Activated naive CD4-positive, alpha-beta T cell (primary cell): ENCODE results near the gene CSK.
"Not testable (repeated sequence)": the region's sequence is repeated elsewhere in the genome, so short reads cannot be mapped to it uniquely, and the experiment has no call there.

Experiments used
- DNase-seq, 4 experiments: peaks; one replicate each; lab custom pipeline; 2025; lab: John Stamatoyannopoulos, UW

Gene CSK

DNA sequence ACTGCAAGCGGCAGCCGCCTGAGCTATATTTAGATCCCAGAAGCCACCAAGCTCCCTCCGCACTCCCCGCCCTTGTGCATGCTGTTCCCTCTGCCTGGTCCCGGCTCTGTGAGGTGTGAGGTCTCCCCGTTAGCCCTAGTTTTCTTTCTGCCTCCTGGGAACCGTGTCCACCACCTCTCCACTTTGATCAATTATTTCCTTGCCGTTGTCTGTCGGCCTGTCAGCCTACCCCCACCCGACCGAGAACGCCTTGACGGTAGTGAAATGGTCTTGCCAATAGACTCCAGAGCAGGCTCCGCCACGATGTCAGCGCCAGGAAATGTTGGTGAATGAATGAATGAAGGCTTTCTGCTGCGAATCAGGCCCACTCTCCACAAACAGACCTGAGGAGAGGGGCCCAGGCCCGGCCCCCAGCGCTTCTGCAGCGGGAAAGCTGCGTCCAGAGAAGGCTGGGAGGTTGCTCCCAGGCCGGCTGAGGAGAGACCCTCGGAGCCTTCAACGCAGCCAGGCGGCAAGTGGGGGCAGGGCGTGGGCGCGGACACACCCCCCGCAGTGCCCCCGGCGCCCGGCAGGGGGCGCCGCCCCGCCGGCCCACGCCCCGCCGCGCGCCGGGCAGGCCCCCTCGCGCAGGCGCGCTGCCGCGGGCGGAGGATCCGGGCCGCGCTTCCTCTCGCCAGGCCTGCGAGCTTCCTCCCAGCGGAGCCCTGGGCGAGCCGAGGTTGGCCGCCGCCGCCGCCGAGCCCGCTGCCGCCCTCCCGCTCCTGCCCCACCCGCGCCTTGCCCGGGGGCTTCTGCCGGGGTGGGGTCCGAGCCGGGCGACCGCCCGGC is at the start of gene CSK:
CSK (plus strand) TSS at position 650 of the 828 bp plus-strand sequence. CDS start 16,218 bp downstream, outside the sequence.
- DNase-seq = peak in 3 of 4 experiments; percentile 37 to 78 (median 57)

DNA sequence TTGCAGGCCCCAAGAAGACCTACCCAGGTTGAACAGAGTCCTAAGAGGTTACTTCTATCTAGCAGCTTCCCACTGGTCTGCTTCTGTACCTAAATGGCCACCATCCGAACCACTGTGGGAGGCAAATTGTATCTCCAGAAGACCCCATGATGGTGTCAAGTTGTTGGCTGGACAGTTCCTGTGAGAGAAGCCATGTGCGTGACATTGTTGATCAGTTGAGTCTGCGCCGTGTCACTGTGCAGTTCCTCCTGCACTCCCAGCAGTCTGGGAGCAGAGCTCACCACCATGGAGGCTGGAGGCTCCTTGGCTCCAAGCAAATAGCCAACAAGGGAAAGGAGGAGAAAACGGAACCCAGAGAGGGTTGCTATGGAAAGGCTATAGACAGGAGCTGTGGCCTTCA is 49.0 kb upstream of the CSK start:
- no peak for DNase-seq

DNA sequence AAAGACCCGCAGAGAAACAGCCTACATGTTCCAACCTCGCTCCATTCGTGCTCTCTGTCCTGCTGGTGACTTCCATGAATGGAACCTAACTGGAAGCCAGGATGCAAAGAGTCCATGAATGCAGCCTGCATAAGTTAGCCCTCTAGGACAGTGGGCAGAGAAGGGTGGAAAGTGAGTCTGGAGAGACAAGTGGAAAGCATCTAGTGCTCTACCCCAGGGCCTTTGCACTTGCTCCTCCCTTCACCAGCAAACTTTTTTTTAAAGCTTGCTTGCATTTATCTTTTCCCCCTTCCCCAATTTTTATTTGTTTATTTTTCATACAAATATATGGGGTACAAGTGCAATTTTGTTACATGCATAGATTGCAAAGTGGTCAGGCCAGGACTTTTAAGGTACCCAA is 48.6 kb upstream of the CSK start:
- DNase-seq = no peak

DNA sequence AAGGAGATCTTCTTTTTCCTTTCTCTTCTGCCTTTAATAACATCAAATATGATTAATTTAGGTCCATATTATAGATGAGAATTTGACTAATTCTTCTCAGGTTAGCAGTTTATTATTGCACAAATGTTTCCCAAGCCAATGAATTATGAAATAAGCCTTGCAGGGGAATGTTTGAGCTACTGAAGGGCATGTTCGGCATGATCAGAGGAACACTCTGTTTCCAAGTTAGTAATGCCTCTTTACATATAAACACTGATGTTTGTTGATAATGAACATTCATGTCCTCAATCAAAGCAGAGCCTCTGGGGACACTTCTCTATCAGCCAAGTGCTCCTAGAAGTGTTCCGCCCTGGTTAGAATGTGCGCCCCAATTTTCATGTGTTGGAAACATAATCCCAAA is 46.6 kb upstream of the CSK start:
- DNase-seq = no peak

DNA sequence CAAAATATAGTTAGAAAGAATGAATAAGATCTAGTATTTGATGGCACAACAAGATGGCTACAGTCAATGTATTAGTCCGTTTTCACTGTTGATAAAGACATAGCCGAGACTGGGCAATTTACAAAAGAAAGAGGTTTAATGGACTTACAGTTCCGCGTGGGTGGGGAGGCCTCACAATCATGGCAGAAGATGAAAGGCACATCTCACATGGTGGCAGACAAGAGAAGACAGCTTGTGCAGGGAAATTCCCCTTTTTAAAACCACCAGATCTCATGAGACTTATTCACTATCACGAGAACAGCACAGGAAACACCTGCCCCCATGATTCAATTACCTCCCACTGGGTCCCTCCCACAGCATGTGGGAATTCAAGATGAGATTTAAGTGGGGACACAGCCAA is 43.6 kb upstream of the CSK start:
- DNase-seq = not testable (repeated sequence)

DNA sequence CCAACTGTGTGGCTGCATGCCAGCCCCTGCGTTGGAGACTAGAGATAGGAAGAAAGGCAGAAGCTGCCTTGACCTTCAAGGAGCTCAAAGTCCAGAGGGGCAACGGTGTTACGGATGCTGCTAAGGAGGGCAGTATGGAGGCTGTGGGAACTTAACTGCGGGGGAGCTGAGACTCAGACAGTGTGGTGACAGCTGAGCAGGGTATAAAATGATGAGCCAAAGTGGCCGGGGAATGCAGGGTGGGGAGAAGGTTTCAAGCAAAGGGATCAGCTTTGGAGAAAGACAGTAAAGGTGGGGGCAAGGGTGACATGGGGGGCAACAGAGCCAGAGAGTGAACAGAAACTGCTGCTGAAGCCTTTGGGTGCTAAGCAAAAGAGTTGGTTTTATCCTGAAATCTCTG is 39.5 kb upstream of the CSK start:
- DNase-seq = no peak

DNA sequence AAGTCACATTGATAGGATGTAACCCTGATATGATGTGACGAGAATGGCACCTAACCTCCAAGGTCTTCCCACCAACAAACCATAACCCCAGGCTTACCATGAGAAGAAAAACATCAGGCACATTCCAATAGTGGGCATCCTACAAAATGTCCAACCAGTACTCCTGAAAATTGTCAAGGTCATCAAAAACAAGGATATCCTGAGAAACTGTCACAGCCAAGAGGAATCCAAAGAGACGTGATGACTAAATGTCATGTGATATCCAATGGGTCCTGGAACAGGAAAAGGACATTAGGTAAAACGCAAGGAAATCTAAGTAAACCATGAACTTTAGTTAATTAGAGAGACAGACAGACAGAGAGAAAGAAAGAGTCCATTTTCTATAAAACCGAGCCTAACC is 35.5 kb upstream of the CSK start:
- DNase-seq = no peak

DNA sequence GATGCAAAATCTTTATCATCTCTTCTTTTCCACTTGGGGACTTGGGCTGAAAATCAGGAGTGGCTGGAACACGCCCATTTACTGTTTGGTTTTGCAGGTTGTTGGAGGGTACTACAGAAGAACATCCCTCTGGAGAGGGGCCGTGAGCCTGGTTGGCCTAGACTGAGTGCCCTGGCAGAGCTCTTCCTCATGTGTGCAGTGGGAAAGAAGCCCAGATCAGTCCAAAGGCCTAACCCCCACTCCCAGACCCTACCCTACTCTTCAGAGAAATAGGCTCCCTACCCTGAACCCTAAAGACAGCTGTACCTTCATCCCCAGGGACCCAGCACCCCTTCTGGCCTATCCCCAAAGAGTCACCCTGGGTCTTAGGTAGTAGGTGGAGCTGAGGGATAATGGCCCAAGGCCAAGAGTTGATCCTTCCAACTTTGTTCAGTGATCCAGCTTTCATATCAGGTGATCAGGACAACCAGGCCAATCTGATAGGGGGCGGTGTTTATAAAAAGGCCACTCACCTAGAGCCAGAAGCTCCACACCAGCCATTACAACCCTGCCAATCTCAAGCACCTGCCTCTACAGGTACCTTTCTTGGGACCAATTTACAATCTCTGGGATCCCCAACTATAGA is 33.4 kb upstream of the CSK start, which contains the start of gene CYP1A2:
CYP1A2 (plus strand) TSS at position 524 of the 625 bp plus-strand sequence. CDS start 894 bp downstream, outside the sequence.
- DNase-seq = no peak

DNA sequence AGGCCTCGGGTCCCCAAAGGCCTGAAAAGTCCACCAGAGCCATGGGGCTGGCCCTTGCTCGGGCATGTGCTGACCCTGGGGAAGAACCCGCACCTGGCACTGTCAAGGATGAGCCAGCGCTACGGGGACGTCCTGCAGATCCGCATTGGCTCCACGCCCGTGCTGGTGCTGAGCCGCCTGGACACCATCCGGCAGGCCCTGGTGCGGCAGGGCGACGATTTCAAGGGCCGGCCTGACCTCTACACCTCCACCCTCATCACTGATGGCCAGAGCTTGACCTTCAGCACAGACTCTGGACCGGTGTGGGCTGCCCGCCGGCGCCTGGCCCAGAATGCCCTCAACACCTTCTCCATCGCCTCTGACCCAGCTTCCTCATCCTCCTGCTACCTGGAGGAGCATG is 32.0 kb upstream of the CSK start:
- DNase-seq = no peak

DNA sequence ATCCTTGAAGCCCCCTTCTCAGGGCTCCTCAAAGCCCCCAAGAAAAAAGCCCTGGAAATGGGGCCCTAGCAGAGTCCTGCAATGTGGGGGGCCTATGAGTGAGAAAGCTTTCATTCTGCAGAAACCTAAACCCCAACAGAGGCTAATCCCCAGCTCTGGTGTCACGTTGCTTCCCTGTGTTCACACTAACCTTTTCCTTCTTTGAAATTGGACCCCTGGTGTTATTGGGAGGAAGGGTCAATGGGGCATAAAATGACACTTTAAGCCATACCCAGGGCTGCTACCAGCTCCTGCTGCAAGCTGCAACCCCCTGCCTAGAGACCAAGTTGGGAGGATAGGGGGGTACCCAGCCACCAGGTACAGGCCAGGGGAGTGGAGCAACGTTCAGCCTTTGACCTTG is 31.1 kb upstream of the CSK start:
- DNase-seq = no peak

DNA sequence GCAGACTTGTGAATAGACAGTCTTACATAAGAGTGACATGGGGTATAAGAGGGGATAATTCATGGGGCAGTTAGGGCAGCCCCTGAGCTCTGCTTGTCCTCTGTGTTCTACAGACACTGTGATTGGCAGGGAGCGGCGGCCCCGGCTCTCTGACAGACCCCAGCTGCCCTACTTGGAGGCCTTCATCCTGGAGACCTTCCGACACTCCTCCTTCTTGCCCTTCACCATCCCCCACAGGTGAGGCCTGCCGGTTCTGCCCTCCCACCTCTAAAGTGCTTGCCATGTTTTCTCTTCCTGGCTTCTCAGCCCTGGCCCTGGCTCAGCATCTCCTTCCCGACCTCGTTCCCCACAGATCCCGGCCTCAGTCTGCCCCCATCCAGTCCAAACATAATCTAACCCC is 29.9 kb upstream of the CSK start:
- DNase-seq = no peak

DNA sequence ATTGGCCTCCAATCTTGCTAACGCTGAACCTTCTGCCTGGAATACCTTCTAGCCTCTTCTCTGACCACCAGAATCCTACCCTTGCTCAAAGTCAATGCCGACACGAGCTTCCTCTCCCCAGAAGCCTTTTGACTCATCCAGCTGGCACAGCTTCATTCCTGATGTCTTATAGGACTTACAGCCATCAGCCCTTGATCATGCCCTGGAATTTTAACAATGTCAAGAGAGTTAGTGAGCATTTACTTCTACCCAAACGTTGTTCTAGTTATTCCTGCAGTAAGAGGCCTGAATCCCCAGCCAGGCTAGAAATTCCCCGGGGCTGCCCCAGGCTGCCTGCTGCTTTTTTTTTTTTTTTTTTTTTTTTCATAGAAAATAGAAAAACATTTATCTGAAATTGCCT is 29.3 kb upstream of the CSK start:
- DNase-seq = no peak

DNA sequence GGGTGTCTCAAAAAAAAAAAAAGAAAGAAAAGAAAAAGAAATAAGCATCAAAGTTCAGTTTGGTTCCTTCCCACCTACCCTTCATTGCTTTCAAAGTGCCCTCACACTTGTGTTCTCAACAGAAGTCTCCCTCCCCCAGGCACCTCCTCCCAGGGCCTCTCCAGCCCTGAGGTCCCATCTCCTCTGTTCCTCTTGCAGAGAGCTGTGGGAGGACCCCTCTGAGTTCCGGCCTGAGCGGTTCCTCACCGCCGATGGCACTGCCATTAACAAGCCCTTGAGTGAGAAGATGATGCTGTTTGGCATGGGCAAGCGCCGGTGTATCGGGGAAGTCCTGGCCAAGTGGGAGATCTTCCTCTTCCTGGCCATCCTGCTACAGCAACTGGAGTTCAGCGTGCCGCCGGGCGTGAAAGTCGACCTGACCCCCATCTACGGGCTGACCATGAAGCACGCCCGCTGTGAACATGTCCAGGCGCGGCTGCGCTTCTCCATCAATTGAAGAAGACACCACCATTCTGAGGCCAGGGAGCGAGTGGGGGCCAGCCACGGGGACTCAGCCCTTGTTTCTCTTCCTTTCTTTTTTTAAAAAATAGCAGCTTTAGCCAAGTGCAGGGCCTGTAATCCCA is 27.2 kb upstream of the CSK start:
- DNase-seq = no peak

DNA sequence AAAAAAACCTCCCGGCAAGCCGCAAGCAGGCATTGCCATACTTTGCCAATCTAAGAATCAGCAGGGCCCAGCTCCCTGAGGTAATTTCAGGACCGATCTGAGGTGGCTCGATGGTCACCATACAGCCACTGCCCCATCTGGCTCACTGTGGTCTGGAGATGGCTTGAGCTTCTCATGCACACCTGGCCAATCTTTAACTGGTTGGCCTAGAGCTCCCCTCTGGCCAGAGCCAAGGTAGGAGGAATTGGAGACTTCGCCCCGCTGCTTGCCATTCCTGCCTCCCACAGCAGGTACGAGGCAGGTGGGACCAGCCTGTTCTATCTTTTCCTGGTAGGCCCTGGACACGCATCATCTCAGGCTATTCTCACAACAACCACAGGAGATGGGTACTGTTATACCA is 23.1 kb upstream of the CSK start:
- no peak for DNase-seq

DNA sequence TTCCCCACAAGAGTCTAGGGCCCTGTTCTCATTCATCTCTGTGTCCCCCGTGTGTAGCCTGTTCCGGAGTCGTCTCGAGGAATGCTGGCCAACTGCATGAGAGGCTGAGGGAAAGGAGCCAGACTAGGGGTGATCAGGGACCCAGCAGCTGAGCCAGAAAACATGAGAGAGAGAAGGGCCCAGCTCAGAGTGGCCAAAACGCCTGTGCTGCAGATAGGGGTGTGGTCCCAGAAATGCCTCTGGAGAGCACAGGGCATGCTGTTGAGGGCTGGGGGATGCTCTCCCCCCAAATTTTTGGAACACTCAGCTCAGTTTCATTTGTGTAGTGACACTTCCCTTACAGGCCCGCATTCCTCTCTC is 19.1 kb upstream of the CSK start:
- no peak for DNase-seq

DNA sequence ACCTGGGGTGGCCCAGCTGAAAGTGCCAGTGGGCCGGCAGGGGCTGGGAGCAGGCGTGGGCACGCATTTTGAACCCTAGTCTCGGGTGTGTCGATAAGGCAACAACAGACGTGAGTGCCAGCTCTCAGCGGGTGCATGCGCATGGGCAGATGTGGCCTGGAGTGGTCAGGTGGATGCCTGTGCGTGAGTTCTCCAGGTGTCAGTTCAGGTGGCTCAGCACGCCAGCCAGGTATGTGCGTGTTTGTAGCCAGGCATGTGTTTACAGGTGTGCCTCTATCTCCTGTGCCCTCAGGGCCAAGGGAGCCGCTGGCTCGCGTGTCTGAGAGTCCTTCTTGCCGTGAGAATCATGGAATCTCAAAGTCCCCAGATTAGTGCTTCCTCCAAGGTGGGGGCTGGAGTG is 18.5 kb upstream of the CSK start:
- DNase-seq = no peak

DNA sequence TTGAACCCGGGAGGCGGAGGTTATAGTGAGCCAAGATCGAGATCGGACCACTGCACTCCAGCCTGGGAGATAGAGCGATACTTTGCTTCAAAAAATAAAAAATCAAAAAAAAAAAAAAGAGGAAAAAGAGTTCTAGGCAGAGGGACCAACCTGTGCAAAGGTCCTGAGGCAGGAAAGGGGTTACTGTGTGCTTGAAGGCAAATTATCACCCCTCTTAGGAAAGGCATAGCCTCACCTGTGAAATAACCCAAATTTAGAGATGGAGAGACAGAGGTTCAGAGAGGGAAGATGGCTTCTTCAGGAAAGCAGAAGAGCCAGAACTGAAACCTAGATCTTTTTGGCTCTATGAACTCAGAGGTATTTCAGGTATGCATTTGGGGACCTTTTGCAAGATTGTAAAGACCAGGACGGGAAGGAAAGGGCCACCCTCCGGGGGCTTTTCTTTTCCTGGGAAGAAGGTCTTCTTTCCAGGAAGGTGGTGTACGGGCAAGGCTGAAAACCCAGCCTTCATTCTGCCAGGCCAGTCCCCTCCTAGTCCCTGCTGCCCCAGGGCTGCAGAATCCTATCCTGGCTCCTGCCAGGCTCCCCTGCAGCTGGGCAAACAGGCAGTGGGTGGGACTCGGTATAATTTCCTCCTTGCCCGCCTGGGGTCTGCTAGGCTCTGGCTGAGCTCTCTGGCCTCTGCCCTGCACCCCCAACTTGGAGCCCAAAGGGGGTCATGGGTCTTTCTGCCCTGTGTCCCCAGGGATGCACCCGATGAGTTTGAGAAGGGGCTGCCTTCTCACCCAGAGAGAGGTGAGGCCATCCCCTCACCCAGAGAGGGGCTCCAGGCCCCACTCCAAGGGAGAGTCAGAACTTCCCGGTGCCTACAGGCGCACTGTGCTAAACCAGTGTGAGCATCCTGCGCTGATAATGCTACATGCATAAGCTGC is 14.4 kb upstream of the CSK start:
- DNase-seq = no peak

DNA sequence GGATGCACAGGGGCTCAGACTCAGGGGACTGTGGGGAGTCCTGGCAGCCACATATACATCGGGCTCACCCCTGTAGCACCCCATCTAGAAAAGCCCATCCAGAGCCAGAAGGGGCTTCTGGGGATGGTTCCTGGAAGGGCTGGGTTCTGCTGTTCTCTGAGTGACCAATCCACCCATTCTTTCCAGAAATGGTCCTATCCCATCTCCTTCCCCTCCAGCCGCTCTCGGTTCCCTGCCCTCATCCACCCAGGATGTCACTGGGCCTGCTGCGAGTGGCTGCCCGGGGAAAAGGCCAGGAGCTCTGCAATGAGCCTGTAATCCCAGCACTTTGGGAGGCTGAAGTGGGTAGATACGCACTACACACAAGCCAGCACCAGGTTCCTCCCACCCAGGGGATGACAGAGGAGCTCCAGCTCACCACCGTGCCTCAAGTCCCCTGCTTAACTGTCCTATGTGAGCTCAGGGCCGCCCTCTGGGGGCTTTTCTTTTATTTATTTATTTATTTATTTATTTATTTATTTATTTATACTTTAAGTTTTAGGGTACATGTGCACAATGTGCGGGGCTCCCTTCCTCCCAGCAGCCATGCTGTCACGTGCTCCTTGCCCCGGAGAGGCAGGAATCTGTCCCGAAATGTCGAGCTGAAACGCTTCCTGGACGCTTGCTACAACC is 13.6 kb upstream of the CSK start:
- DNase-seq = no peak

DNA sequence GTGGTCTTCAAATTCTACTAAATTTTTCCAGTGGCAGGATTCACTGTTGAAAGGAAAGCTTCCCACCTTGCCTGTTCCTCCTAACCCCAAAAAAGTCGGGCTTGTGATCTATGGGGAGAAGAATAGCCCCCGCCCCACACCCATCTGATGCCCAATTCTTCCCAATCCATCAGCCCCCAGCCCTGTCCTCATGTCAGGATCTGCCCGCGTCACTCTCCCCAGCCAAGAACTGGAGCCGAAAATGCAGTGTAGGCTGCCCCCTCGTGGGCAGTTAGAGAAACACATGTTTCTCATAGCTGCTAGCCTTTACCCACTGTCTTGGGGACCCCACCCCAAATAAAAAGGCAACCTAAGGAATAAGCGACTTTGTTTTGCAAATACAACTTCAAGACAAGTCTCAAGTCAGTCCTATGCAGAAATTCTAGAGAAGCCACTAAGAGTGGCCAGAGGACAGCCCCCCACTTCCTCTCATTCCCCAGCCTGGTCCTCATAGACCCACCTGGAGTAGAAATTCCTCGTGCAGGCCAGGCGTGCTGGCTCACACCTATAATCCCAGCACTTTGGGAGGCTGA is 13.0 kb upstream of the CSK start:
- peak in 3 of 4 experiments; percentile 28 to 57 (median 30) for DNase-seq

DNA sequence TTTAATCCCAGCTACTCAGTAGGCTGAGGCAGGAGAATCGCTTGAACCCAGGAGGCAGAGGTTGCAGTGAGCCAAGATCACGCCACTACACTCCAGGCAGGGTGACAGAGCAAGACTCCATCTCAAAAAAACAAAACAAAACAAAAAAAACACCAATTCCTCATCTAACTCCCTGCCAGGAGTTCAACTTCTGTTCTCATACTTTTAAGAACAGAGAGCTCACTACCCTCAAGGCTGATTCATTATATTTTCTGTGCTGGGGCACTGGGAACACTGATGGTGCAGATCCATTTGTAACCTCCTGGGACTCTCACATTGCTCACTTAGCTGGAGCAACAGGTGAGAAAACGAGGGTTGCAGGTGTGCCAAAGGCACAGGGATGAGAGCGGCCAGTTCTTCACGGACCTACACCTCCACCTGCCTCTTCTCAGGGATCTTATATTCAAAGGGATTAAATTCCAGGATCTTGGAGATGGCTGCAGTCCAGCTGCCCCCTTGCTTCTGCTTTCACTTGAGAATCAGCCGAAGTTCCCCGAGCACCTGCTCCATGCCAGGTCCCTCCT is 12.3 kb upstream of the CSK start:
- no peak for DNase-seq
